Uterus (tissue), 2 donors: ENCODE results near the gene NFIC.

Source experiments
- CTCF ChIP-seq, 4 experiments: fragments of 200-600 bp in 2 of 4; fragments of 450-650 bp in 2 of 4; sonication (generic) in 2 of 4; IDR thresholded peaks; one replicate each; pipeline ENCODE4 v1.5.1; 2016 to 2019; ENCODE audit warnings: antibody characterized with exemption in 4 of 4, mild to moderate bottlenecking in 2 of 4, moderate library complexity in 1 of 4
- POLR2A ChIP-seq, 2 donors: fragments of 450-650 bp; IDR thresholded peaks; one replicate each; pipeline ENCODE4 v1.6.1; 2016; ENCODE audit warnings: antibody characterized with exemption in 2 of 2, mild to moderate bottlenecking in 1 of 2, moderate library complexity in 1 of 2

- TF ChIP-seq POLR2A (IDR thresholded peaks at IDR 0.05) (no peak), CTCF (IDR thresholded peaks at IDR 0.05) (no peak)
Observed at GRCh38 chr19:3480383-3481091, 114.2 kb downstream of the NFIC start, which contains the start of gene SMIM24.
